Activated naive CD8-positive, alpha-beta T cell treated with anti-CD3 and anti-CD28 coated beads for 36 hours (primary cell): Measurements from ENCODE around the gene TIMM29. TPM values are rescaled to one million over a fixed set of nuclear protein-coding genes. Genes with fewer than 3 reads are reported as not detected.

ENCODE experiments used
- DNase-seq: peaks from one replicate; pipeline ENCODE4 v3.0.0; 2021
- H3K27ac Mint-ChIP-seq: one replicate; pipeline ENCODE4 v1.8.0; 2022; ENCODE audit warnings: mild to moderate bottlenecking, moderate library complexity, mixed read lengths
- H3K27me3 Mint-ChIP-seq: one replicate; pipeline ENCODE4 v1.8.0; 2022; ENCODE audit warnings: mild to moderate bottlenecking, mixed read lengths
- H3K36me3 Mint-ChIP-seq: one replicate; pipeline ENCODE4 v1.8.0; 2021; ENCODE audit warnings: mild to moderate bottlenecking, mixed read lengths
- H3K4me1 Mint-ChIP-seq: one replicate; pipeline ENCODE4 v1.8.0; 2021; ENCODE audit warnings: mixed read lengths
- H3K4me3 Mint-ChIP-seq: one replicate; pipeline ENCODE4 v1.8.0; 2022; ENCODE audit warnings: mild to moderate bottlenecking, moderate library complexity, mixed read lengths
- H3K9me3 Mint-ChIP-seq: one replicate; pipeline ENCODE4 v1.8.0; 2022; ENCODE audit warnings: mixed read lengths
- total RNA-seq, 2 experiments: library from RNA; stranded (reverse); gene quantifications; one replicate each; pipeline ENCODE4 v1.2.3, GENCODE V29; 2021

The TIMM29 gene
- 10 to 100 TPM; 17.6 to 19.0 TPM for total RNA-seq

DNA sequence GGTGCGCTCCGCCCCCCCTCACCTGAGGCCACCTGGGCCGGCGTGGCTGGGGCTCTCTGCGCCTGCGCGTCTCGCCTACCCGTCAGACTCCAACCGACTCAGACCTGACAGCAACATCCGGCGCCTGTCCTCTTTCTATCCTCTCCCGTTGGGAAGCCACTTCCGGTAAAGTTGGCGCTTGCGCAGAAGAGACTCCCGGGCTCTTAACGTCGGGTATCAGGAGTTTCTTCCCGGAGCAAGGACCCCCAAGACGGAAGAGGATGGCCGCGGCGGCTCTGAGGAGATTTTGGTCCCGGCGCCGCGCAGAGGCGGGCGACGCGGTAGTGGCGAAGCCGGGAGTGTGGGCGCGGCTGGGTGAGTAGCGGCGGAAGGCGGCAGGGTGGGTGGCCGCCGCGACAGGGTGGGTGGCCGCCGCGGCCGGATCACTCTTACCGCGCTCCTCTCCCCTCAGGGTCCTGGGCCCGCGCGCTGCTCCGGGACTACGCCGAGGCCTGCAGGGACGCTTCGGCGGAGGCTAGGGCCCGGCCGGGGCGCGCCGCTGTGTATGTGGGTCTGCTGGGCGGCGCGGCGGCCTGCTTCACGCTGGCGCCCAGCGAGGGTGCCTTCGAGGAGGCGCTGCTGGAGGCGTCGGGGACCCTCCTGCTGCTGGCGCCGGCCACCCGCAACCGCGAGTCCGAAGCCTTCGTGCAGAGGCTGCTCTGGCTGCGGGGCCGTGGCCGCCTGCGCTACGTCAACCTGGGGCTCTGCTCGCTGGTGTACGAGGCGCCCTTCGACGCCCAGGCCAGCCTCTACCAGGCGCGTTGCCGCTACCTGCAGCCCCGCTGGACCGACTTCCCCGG is at the start of gene TIMM29, which contains the start of gene YIPF2:
Gene TIMM29, plus strand, starts transcription at position 249 of the 839 bp plus-strand sequence. Its CDS starts 12 bp downstream, at position 261.
Gene YIPF2, minus strand, starts transcription at position 77 of the 839 bp plus-strand sequence. CDS start 229 bp downstream, outside the sequence.
- peak; percentile 94 for DNase-seq

DNA sequence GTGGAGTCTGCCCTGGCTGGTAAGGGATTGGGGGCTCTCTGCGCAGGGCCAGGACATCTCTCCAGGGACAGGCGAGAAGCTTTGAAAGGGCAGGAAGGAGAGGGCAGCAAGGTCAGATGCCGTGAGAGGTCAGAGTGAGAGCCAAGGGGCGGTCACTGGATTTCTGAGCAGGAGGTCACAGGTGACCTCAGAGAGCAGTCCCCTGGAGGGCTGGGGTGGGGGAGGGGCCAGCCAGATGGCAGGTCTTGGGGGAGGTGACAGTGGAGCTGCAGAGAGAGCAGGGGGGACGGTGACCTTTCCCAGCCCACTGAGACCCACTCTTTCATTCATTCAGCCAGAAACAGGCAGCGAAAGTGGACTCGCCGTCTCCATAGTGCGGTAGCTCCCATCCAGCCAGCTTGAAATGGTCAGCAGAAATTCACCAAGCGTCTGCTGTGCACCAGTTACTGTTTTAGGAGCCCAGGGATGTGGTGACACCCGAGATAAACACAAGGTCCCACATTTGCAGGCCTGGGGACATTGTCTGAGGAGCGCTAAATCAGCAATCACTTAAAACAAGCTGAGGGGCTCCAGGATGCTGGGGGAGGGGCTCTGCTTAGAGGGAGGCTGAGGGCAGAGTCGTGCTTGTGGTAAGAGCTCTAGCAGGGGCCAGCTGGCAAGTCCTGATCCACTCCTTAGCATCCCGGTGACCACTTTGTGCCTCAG is 47.1 kb upstream of the TIMM29 start:
- H3K36me3 Mint-ChIP-seq, result peaks cover 14% of the 10 kb centered on the region
- no peak overlapping the region for H3K4me3 Mint-ChIP-seq
- no peaks in the 10 kb centered on the region for H3K27me3 Mint-ChIP-seq
- peaks cover 26% of the 10 kb centered on the region for H3K4me1 Mint-ChIP-seq
- DNase-seq, result no peak
- no peaks in the 10 kb centered on the region for H3K9me3 Mint-ChIP-seq
- peak overlapping the region; percentile 16 for H3K27ac Mint-ChIP-seq

More for the DNA sequence above, at the start of gene TIMM29, which contains the start of gene YIPF2:
- Mint-ChIP-seq H3K36me3 (peaks cover 3% of the 10 kb centered on the region), H3K4me1 (peaks cover 15% of the 10 kb centered on the region), H3K27me3 (no peaks in the 10 kb centered on the region), H3K4me3 (peak within 1 kb of the TSS; percentile 93), H3K27ac (peak within 1 kb of the TSS; percentile 85), H3K9me3 (no peaks in the 10 kb centered on the region)

- no peak overlapping the region for H3K4me3 Mint-ChIP-seq
- no peak overlapping the region for H3K27ac Mint-ChIP-seq
- peaks cover 14% of the 10 kb centered on the region for H3K36me3 Mint-ChIP-seq
- H3K4me1 Mint-ChIP-seq, result peaks cover 21% of the 10 kb centered on the region
- no peak for DNase-seq
- H3K27me3 Mint-ChIP-seq, result no peaks in the 10 kb centered on the region
- H3K9me3 Mint-ChIP-seq, result no peaks in the 10 kb centered on the region
These were observed 46.5 kb upstream of the TIMM29 start for GRCh38 chr19:10882108-10882457.

DNA sequence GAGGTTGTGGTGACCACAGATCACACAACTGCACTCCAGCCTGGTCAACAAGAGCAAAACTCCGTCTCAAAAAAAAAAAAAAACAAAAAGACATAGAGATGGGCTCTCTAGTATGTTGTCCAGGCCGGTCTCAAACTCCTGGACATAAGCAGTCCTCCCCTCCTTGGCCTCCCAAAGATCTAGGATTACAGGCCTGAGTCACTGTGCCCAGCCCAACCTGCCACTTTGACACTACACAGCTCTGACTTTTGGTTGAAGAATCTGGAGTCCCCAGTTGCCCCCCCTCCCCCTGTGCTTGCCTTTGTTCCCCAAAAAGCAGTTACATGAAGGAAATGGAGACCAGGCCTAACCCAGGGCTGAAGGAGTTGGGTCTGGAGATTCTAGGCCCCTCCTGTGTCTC is 44.3 kb upstream of the TIMM29 start:
- Mint-ChIP-seq H3K9me3 (no peaks in the 10 kb centered on the region), H3K4me3 (no peak overlapping the region), H3K27me3 (no peaks in the 10 kb centered on the region), H3K36me3 (peaks cover 10% of the 10 kb centered on the region), H3K4me1 (peaks cover 7% of the 10 kb centered on the region), H3K27ac (no peak overlapping the region)
- DNase-seq, result no peak

DNA sequence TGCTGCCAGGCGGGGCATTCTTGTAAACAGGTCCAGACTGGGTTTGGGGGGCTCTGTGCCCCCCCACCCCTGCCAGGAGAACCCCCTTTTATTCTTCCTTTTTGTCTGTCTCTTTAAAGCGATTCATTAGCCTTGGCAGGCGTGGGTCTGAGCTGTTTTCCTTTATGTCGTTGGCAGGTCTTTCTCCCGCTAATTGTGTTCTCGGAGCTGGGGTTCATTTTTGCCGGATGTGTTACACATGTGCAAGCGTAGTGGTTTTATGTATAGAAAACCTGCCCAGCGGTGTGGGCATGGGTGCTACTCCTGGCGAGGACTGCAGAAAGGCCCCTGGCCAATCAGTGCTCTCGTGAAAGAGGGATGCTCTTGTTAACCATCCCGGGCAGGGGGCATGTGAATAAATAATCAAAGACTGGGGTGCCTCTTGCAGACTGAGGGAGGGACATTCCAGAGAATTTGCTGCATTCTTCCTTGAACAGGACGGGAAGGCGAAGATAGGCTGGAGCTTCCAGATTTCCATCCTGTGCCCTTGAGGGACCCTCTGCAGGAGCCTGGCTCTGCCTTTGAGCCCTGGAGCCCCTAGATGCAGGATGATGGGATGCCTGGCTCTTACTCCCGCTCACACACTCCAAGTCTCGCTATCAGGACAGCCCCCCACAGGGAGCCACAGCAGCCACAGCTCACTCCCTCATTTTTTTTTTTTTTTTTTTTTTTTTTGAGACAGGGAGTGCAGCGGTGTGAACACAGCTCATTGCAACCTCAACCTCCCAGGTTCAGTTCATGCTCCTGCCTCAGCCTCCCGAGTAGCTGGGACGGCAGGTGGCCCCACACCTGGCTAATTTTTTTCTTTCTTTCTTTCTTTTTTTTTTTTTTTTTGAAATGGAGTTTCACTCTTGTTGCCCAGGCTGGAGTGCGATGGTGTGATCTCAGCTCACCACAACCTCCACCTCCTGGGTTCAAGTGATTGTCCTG is 43.1 kb upstream of the TIMM29 start:
- Mint-ChIP-seq H3K4me3 (peak overlapping the region; percentile 18), H3K36me3 (peaks cover 4% of the 10 kb centered on the region), H3K27me3 (no peaks in the 10 kb centered on the region), H3K9me3 (no peaks in the 10 kb centered on the region), H3K27ac (peak overlapping the region; percentile 29), H3K4me1 (peaks cover 4% of the 10 kb centered on the region)
- DNase-seq, result no peak

GRCh38 chr19:10887616-10888367 is 40.8 kb upstream of the TIMM29 start:
- no peaks in the 10 kb centered on the region for H3K36me3 Mint-ChIP-seq
- DNase-seq, result no peak
- no peak overlapping the region for H3K4me3 Mint-ChIP-seq
- no peaks in the 10 kb centered on the region for H3K27me3 Mint-ChIP-seq
- no peaks in the 10 kb centered on the region for H3K4me1 Mint-ChIP-seq
- H3K9me3 Mint-ChIP-seq, result no peaks in the 10 kb centered on the region
- H3K27ac Mint-ChIP-seq, result no peak overlapping the region

DNA sequence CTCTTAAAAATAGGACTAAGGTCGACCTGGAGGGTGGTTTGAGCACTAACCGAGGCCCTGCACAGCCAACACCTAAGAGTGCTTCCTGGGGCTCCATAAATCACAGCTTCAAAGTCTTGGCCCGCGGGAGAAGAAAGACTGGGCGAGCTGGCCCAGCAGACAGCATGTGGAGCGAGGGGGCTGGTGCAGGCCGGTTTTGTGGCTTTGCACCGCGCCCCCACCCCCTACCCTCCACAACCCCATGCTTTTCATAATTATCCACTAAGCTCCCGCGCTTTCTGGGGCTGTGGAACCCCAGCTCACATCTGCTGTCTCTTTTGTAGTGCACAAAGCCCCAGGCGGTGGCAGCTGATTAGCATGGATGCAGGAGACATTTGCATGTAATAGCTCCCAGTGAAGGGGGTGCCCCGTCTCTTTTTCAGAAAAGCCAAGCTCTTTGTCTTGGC is 40.2 kb upstream of the TIMM29 start:
- no peak overlapping the region for H3K27ac Mint-ChIP-seq
- no peak for DNase-seq
- no peaks in the 10 kb centered on the region for H3K27me3 Mint-ChIP-seq
- H3K4me3 Mint-ChIP-seq, result no peak overlapping the region
- H3K9me3 Mint-ChIP-seq, result no peaks in the 10 kb centered on the region
- no peaks in the 10 kb centered on the region for H3K4me1 Mint-ChIP-seq
- H3K36me3 Mint-ChIP-seq, result no peaks in the 10 kb centered on the region

- H3K27me3 Mint-ChIP-seq, result no peaks in the 10 kb centered on the region
- H3K9me3 Mint-ChIP-seq, result no peaks in the 10 kb centered on the region
- no peak overlapping the region for H3K27ac Mint-ChIP-seq
- no peak for DNase-seq
- no peak overlapping the region for H3K4me3 Mint-ChIP-seq
- H3K36me3 Mint-ChIP-seq, result peaks cover 1% of the 10 kb centered on the region
- H3K4me1 Mint-ChIP-seq, result no peaks in the 10 kb centered on the region
These were observed 38.7 kb upstream of the TIMM29 start for GRCh38 chr19:10889880-10890279.

DNA sequence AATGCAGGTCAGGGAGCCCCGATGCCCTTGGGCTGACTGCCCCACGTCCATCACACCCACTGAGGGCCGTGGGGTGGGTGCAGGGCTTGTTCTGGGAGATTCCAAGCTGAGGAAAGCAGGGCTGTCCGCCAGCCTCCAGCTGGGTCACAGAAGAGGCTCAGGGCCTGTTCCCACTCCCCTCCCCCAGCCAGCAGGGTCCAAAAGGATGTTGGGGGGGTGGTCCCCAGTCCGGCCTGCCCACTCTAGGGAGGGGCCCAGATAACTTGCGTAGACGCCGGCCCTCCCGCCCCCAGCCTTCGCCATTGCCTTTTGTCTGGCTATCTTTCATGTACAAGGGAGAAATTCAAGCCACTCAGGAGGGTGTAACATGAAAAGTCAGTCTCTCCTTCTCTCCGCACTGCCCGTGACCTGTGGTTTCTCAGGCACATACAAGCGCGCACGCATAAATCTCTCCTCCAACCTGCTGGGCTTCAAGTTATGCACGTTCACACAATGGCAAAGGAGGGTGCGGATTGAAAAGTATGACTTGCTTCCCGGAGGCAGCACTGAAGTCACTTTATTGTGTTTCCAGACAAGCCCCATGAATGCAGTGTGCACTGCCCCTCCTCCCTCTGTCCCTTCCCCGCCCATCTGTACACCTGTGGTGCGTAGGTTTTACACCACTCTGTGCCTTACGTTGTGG is 37.1 kb upstream of the TIMM29 start:
- Mint-ChIP-seq H3K4me1 (peaks cover 3% of the 10 kb centered on the region), H3K36me3 (peaks cover 1% of the 10 kb centered on the region), H3K9me3 (no peaks in the 10 kb centered on the region), H3K27me3 (no peaks in the 10 kb centered on the region), H3K27ac (no peak overlapping the region), H3K4me3 (no peak overlapping the region)
- DNase-seq, result no peak

DNA sequence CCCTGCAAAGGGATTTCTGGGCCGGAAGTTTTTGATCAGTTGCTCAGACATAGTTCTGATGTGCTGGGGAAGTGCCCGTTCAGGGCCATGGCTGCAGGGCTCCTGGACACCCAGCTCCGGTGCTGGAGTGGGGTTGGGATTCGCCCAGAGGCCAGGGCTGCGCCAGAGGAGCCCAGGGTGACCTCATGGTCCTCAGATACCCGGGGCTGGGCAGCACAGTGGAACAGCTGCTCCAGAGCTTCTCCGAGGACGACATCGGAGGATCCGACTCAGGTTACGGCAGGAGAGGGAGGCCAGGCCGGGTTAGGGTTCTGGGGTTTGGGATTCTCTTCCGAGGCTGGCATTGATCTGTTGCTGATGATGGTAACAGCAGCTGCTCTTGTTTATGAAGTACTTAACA is 36.4 kb upstream of the TIMM29 start:
- DNase-seq, result no peak

DNA sequence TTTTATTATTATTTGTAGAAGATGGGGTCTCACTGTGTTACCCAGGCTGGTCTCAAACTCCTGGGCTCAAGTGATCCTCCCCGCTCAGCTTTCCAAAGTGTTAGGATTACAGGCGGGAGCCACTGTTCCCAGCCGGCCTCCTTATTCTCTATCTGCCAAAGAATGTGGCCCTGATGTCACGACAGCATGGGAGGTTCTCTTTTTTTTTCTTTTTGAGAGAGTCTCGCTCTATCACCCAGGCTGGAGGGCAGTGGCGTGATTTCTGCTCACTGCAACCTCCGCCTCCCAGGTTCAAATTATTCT is 33.7 kb upstream of the TIMM29 start:
- no peaks in the 10 kb centered on the region for H3K27me3 Mint-ChIP-seq
- H3K4me1 Mint-ChIP-seq, result peaks cover 7% of the 10 kb centered on the region
- H3K27ac Mint-ChIP-seq, result no peak overlapping the region
- no peak for DNase-seq
- H3K9me3 Mint-ChIP-seq, result no peaks in the 10 kb centered on the region
- no peak overlapping the region for H3K4me3 Mint-ChIP-seq
- H3K36me3 Mint-ChIP-seq, result peaks cover 3% of the 10 kb centered on the region

More for the DNA sequence above, 36.4 kb upstream of the TIMM29 start:
- Mint-ChIP-seq H3K9me3 (no peaks in the 10 kb centered on the region), H3K4me1 (peaks cover 7% of the 10 kb centered on the region), H3K4me3 (no peak overlapping the region), H3K27ac (no peak overlapping the region), H3K27me3 (no peaks in the 10 kb centered on the region), H3K36me3 (peaks cover 3% of the 10 kb centered on the region)

DNA sequence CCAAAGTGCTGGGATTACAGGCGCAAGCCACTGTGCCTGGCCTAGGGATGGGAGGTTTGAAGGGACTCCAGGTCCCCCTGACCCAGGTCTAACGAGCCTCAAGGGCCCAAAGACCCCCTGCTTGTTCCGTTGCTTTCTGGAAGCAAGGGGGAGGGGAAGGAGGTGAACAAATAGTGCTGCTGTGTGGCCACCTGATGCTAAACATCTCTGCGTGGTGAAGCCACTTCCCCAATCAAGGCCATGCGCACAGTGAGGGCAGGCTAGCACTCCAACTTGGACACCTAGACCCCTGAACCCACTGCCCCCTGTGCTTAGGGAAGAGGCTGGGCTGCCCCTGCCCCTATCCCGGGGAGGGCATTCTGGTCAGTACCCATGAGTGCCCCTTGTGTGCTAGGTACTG is 33.2 kb upstream of the TIMM29 start:
- Mint-ChIP-seq H3K27me3 (no peaks in the 10 kb centered on the region), H3K4me1 (peaks cover 7% of the 10 kb centered on the region), H3K4me3 (no peak overlapping the region), H3K36me3 (peaks cover 3% of the 10 kb centered on the region), H3K27ac (no peak overlapping the region), H3K9me3 (no peaks in the 10 kb centered on the region)
- DNase-seq, result no peak

- Mint-ChIP-seq H3K4me1 (peaks cover 7% of the 10 kb centered on the region), H3K9me3 (no peaks in the 10 kb centered on the region), H3K27me3 (no peaks in the 10 kb centered on the region), H3K36me3 (peaks cover 3% of the 10 kb centered on the region), H3K27ac (no peak overlapping the region), H3K4me3 (no peak overlapping the region)
- DNase-seq, result no peak
These were observed 32.7 kb upstream of the TIMM29 start for GRCh38 chr19:10895920-10896319.
